Ovary (tissue), 3 donors: ENCODE data around the gene OR11H12.
"Not testable (repeated sequence)": the region's sequence is repeated elsewhere in the genome, so short reads cannot be mapped to it uniquely, and the experiment has no call there.

ENCODE experiments used
- CTCF ChIP-seq, 3 donors: fragments of 450-650 bp in 2 of 3; fragments of 200-600 bp in 1 of 3; IDR thresholded peaks; one replicate each; pipeline versions ENCODE4 v1.5.1 to v1.8.0; 2016 to 2022; ENCODE audit warnings: antibody characterized with exemption in 3 of 3, mild to moderate bottlenecking in 1 of 3
- EP300 ChIP-seq: sonication (generic); formaldehyde crosslinking; IDR thresholded peaks from one replicate; pipeline ENCODE4 v1.6.1; 2017; ENCODE audit warnings: antibody characterized with exemption
- POLR2A ChIP-seq: fragments of 450-650 bp; IDR thresholded peaks from one replicate; pipeline ENCODE4 v1.6.1; 2017; ENCODE audit warnings: antibody characterized with exemption, mild to moderate bottlenecking, moderate library complexity
- donor health status: DM: no; HTN: no; CAD: no.

- not testable (repeated sequence) for TF ChIP-seq CTCF (IDR thresholded peaks at IDR 0.05); POLR2A; EP300
These were observed 18.0 kb upstream of the OR11H12 start for GRCh38 chr14:18582908-18583307.
